Medulla oblongata (tissue), 1 donor: ENCODE measurements around the gene TM6SF1.
"Not testable (repeated sequence)": the region's sequence is repeated elsewhere in the genome, so short reads cannot be mapped to it uniquely, and the experiment has no call there.

Source experiments
- DNase-seq: peaks from one replicate; pipeline ENCODE4 v3.0.0-alpha.2; 2015; ENCODE audit errors: extremely low spot score

Gene TM6SF1

GRCh38 chr15:83115831-83116565 lies 8.6 kb downstream of the TM6SF1 start:
- DNase-seq: no peak

- no peak for DNase-seq
Observed at GRCh38 chr15:83118291-83118827, 10.9 kb downstream of the TM6SF1 start.

GRCh38 chr15:83118968-83119367 lies 11.5 kb downstream of the TM6SF1 start:
- no peak for DNase-seq

GRCh38 chr15:83119968-83120581 lies 12.6 kb downstream of the TM6SF1 start:
- DNase-seq: no peak

- no peak for DNase-seq
Observed at GRCh38 chr15:83123529-83123928, 16.1 kb downstream of the TM6SF1 start.

- DNase-seq: no peak
Observed at GRCh38 chr15:83127547-83128150, 20.2 kb downstream of the TM6SF1 start.

GRCh38 chr15:83129791-83130190 lies 22.3 kb downstream of the TM6SF1 start:
- no peak for DNase-seq

- DNase-seq: no peak
Observed at GRCh38 chr15:83132861-83133523, 25.5 kb downstream of the TM6SF1 start.

- not testable (repeated sequence) for DNase-seq
Observed at GRCh38 chr15:83142151-83142550, 34.7 kb downstream of the TM6SF1 start.

GRCh38 chr15:83144771-83145170 lies 37.3 kb downstream of the TM6SF1 start:
- no peak for DNase-seq

GRCh38 chr15:83153288-83153687 lies 45.8 kb downstream of the TM6SF1 start:
- DNase-seq: no peak

- DNase-seq: no peak
Observed at GRCh38 chr15:83155942-83156341, 48.5 kb downstream of the TM6SF1 start.

- no peak for DNase-seq
Observed at GRCh38 chr15:83158393-83158792, 50.9 kb downstream of the TM6SF1 start.

GRCh38 chr15:83160741-83161140 lies 53.3 kb downstream of the TM6SF1 start:
- DNase-seq: no peak

- DNase-seq: no peak
Observed at GRCh38 chr15:83163032-83163431, 55.6 kb downstream of the TM6SF1 start.

- no peak for DNase-seq
Observed at GRCh38 chr15:83164111-83164770, 56.8 kb downstream of the TM6SF1 start.

- no peak for DNase-seq
Observed at GRCh38 chr15:83164771-83165404, 57.4 kb downstream of the TM6SF1 start.

GRCh38 chr15:83166218-83166617 lies 58.8 kb downstream of the TM6SF1 start:
- no peak for DNase-seq

- no peak for DNase-seq
Observed at GRCh38 chr15:83166830-83167229, 59.4 kb downstream of the TM6SF1 start.

- DNase-seq: not testable (repeated sequence)
Observed at GRCh38 chr15:83169576-83169975, 62.1 kb downstream of the TM6SF1 start.

GRCh38 chr15:83170474-83171165 lies 63.2 kb downstream of the TM6SF1 start:
- DNase-seq: no peak
